Measurements from ENCODE around the gene FYN.

Gene FYN

DNA sequence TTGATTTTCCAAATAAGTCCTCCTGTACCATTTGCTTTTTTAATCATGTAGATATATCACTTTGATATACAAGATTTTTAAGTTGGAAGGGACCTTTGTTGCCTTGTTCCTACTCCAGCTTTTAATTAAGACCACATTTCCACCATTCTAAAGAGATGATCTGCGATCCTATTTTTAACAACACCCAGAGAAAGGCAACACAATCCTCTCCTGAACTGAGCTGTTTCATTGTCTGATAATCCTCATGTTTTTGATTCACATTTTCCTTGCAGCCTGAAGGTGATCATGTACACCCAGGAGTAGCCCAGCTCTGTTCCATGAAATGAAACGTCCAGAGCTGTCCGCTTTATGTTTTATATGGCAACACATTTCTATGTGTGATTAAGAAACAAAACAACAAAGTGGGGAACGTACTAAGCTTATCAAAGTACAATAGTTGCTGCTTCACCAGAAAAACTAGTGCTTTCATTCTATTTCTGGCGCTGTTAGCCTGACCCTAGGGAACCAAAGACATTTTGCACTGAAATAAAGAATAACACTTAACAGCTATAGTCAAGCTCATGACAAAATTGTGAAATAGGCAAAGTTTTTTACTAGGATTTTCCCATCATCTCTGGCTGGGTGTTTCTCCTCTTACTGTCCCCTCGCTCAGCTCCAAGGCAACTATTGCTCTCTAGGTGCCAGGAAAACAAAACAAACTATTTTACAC lies 245.0 kb downstream of the FYN start:
- DNase-seq (ENCODE audit: insufficient read length, low spot score) (no peak), FAIRE-seq (no peak)
- no peak for TF ChIP-seq POLR2A (IDR thresholded peaks at IDR 0.05; ENCODE audit: low read depth, low read length)

DNA sequence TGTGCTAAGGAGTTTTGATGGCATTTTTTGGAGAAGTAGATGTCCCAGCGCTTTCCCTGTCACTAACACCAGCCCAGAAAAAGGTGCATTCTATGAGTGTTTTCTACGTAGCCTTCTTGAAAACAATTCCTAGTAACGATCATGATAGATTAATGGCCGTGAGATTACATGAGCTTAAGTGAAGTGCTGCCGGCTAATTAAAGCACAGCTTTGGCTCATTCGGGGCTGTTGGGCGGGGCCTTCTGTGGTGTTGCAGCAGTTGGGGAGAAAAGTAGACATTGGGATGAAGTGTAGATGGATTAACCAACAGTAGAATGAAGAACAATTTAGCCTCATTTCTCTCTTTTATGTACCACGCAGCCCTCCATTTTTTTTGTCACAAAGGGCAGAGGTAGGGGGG lies 246.8 kb downstream of the FYN start:
- TF ChIP-seq POLR2A (IDR thresholded peaks at IDR 0.05; ENCODE audit: low read depth, low read length): no peak
- DNase-seq (ENCODE audit: insufficient read length, low spot score): no peak

DNA sequence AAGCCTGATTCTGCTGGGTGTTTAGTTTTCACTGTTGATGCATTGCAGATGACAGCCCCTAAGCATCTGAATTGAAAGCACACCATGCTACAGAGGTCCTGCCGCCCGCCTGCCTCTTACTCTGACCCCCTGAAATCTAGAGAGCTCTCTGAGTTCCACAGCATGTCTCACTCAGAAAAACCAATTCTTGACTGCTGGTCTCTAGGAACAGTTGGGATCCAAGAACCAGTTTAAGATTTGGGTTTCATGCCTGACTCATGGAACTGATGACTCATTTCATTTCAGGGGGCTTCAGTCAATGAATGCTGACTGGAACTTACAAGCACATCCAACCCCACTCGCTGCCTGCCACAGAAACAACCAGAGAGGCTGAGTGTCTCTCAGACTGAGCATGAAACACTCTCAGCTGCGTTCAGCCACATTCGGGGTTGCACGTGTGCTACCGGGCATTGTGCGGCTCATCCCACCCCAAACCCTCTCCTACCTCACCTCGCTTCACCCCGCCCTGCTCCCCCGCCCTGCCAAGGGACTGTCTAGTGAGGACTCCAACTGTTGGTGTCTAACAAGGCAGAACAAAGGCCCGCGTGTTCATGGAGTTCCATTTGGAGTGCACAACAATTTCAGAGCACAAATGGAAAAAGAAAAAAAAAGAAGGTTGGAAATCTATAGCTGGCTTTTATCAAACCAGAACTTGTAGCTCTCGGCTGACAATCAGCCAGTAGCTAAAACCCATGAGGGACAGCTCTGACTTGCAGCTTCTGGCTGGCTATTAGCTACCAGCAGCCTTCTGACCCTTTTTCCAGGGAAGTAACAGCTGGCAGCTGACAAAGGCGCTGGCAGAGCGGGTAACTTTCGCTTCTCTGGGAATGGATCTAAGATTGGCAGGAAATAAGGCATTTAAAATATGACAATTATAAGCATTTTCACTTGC lies 247.5 kb downstream of the FYN start:
- FAIRE-seq: no peak
- no peak for DNase-seq (ENCODE audit: insufficient read length, low spot score)
- TF ChIP-seq POLR2A (IDR thresholded peaks at IDR 0.05; ENCODE audit: low read depth, low read length): no peak

More for the DNA sequence above, 246.8 kb downstream of the FYN start:
- no peak for FAIRE-seq

DNA sequence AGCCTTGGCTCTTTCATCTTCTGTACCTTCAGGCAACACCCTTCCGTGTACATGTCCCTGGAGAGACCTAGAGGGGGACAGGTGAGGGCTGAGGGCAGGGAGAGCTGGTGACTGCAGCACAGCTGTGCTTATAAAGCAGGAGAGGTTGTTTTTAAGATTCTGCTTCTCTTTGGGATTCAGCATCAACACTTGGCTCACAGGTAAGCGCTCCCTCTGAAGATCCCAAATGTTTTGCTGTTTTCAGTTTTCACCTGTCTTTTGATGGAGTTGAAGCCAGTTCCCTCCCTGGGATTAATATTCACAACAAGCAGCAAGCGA lies 248.2 kb downstream of the FYN start:
- no peak for TF ChIP-seq POLR2A (IDR thresholded peaks at IDR 0.05; ENCODE audit: low read depth, low read length)

GRCh38 chr6:111624401-111625098 lies 248.7 kb downstream of the FYN start:
- FAIRE-seq (no peak), DNase-seq (ENCODE audit: insufficient read length, low spot score) (no peak)
- TF ChIP-seq POLR2A (IDR thresholded peaks at IDR 0.05; ENCODE audit: low read depth, low read length): no peak

More for the DNA sequence above, 248.2 kb downstream of the FYN start:
- FAIRE-seq: no peak
- DNase-seq (ENCODE audit: insufficient read length, low spot score): no peak

- FAIRE-seq: no peak
These were observed 250.1 kb downstream of the FYN start for GRCh38 chr6:111623046-111623718.

DNA sequence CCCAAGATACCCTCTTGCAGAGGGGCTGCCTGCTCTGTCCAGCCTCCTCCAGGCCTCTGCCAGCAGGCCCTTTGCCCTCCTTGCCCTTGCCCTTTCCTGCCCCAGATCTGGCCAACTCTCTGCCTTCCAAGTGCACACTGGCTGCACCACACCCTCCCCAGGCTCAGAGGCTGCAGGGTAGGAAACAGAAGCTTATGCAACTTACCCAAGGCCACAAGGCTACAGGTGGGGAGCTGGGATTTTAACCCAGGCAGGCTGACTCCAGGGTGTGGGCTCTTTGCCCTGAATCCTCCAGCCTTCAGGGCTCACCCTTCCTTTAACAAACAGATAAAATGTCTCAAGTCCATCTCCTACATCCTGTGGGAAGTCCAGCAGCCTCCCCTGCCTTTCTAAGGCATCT lies 253.1 kb downstream of the FYN start:
- DNase-seq (ENCODE audit: insufficient read length, low spot score) (no peak), FAIRE-seq (no peak)
- TF ChIP-seq POLR2A (IDR thresholded peaks at IDR 0.05; ENCODE audit: low read depth, low read length): no peak

More at GRCh38 chr6:111623046-111623718, 250.1 kb downstream of the FYN start:
- TF ChIP-seq POLR2A (IDR thresholded peaks at IDR 0.05; ENCODE audit: low read depth, low read length): no peak
- DNase-seq (ENCODE audit: insufficient read length, low spot score): no peak

DNA sequence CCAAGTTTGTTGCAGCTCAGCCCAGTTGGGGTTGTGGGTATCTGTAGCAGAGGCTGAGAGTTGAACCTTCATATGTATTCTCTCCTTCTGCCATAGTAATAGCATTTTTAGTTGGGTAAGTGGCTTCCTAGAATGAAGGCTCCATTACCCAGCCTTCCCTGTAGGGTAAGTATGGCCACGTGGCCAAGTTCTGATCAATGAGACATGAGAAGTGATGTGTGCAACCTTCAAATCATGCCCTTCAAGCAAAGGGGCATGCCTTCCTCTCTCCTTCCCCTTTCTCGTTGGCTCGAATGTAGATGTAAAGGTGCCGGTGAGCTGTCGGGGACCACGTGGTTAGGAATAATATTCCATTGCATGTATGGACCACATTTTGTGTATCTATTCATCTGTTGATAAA lies 254.8 kb downstream of the FYN start:
- TF ChIP-seq POLR2A (IDR thresholded peaks at IDR 0.05; ENCODE audit: low read depth, low read length): no peak
- FAIRE-seq (no peak), DNase-seq (ENCODE audit: insufficient read length, low spot score) (no peak)

DNA sequence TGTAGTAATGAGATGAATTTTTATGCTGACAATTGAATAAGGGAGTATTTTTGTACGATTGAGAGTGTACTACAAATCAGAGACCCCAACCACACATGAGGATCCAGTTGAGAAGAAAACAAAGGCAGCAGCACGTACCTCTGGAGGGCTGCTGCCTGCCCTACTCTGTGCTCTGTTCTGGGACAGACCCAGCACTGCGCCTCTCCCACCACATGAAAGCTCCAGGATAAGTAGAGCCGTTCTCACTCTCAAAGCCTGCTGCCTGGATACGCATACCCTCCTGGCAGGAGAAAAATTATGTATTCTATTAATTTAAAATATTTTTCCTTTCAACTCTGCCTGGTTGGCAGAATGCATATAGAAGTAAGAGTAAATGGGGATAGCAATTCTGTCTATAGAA lies 256.1 kb downstream of the FYN start:
- no peak for TF ChIP-seq POLR2A (IDR thresholded peaks at IDR 0.05; ENCODE audit: low read depth, low read length)
- FAIRE-seq (no peak), DNase-seq (ENCODE audit: insufficient read length, low spot score) (no peak)

GRCh38 chr6:111615916-111616612 lies 257.2 kb downstream of the FYN start:
- FAIRE-seq (no peak), DNase-seq (ENCODE audit: insufficient read length, low spot score) (no peak)
- TF ChIP-seq POLR2A (IDR thresholded peaks at IDR 0.05; ENCODE audit: low read depth, low read length): no peak

GRCh38 chr6:111614833-111615582 lies 258.2 kb downstream of the FYN start:
- TF ChIP-seq POLR2A (IDR thresholded peaks at IDR 0.05; ENCODE audit: low read depth, low read length): no peak
- no peak for DNase-seq (ENCODE audit: insufficient read length, low spot score)
- FAIRE-seq: no peak

GRCh38 chr6:111612379-111612778 lies 260.9 kb downstream of the FYN start:
- FAIRE-seq: no peak
- DNase-seq (ENCODE audit: insufficient read length, low spot score): no peak
- TF ChIP-seq POLR2A (IDR thresholded peaks at IDR 0.05; ENCODE audit: low read depth, low read length): no peak
